ENCODE data around the gene PLIN4. TPM values are rescaled to one million over a fixed set of nuclear protein-coding genes. Genes with fewer than 3 reads are reported as not detected.
A peak's percentile ranks its signal among the peaks of the same experiment; 100 is the strongest.

PLIN4 gene
- total and polyA plus RNA-seq, 9 of the 15 experiments (the other 6 are each of a cell fraction or from before 2014, with no cell fraction given), result 0.04 to 0.16 (median 0.07) TPM; not detected in 3

DNA sequence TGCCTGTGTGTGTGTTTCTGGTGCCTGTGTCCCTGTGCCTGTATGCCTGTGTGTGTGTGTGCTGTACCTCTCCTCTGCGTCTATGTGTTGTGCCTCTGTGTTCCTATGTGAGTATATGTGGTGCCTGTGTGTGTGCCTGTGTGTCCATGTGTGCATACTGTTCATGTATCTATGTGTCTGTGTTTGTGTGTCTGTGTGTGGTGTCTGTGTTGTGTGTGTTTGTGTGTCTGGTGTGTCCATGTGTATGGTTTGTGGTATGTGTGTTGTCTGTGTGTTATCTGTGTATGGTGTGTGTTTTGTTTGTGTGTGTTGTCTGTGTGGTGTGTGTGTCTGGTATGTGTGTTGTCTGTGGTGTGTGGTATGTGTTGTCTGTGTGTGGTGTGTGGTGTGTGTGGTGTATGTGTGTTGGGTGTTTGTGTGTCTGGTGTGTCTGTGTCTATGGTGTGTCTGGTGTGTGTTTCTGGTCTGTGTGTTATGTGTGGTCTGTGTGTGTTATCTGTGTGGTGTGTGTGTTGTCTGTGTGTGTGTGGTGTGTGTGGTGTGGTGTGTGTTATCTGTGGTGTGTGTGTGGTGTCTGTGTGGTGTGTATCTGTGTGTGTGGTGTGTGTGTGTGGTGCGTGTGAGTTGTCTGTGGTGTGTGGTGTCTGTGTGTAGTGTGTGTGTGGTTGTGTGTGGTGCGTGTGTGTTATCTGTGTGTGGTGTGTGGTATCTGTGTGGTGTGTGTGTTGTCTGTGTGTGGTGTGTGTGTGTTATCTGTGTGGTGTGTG is 25.8 kb downstream of the PLIN4 start (continued):
- TF ChIP-seq, protein P1, sequence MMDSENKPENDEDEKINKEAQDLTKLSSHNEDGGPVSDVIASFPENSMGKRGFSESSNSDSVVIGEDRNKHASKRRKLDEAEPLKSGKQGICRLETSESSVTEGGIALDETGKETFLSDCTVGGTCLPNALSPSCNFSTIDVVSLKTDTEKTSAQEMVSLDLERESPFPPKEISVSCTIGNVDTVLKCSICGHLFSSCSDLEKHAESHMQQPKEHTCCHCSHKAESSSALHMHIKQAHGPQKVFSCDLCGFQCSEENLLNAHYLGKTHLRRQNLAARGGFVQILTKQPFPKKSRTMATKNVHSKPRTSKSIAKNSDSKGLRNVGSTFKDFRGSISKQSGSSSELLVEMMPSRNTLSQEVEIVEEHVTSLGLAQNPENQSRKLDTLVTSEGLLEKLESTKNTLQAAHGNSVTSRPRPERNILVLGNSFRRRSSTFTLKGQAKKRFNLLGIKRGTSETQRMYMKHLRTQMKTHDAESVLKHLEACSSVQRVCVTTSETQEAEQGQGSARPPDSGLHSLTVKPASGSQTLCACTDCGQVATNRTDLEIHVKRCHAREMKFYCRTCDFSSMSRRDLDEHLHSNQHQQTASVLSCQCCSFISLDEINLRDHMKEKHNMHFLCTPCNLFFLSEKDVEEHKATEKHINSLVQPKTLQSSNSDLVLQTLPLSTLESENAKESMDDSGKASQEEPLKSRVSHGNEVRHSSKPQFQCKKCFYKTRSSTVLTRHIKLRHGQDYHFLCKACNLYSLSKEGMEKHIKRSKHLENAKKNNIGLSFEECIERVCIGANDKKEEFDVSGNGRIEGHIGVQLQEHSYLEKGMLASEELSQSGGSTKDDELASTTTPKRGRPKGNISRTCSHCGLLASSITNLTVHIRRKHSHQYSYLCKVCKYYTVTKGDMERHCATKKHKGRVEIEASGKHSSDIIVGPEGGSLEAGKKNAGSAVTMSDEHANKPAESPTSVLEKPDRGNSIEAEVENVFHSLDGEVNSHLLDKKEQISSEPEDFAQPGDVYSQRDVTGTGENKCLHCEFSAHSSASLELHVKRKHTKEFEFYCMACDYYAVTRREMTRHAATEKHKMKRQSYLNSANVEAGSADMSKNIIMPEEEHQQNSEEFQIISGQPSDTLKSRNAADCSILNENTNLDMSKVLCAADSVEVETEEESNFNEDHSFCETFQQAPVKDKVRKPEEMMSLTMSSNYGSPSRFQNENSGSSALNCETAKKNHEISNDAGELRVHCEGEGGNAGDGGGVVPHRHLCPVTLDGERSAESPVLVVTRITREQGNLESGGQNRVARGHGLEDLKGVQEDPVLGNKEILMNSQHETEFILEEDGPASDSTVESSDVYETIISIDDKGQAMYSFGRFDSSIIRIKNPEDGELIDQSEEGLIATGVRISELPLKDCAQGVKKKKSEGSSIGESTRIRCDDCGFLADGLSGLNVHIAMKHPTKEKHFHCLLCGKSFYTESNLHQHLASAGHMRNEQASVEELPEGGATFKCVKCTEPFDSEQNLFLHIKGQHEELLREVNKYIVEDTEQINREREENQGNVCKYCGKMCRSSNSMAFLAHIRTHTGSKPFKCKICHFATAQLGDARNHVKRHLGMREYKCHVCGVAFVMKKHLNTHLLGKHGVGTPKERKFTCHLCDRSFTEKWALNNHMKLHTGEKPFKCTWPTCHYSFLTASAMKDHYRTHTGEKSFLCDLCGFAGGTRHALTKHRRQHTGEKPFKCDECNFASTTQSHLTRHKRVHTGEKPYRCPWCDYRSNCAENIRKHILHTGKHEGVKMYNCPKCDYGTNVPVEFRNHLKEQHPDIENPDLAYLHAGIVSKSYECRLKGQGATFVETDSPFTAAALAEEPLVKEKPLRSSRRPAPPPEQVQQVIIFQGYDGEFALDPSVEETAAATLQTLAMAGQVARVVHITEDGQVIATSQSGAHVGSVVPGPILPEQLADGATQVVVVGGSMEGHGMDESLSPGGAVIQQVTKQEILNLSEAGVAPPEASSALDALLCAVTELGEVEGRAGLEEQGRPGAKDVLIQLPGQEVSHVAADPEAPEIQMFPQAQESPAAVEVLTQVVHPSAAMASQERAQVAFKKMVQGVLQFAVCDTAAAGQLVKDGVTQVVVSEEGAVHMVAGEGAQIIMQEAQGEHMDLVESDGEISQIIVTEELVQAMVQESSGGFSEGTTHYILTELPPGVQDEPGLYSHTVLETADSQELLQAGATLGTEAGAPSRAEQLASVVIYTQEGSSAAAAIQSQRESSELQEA (IDR thresholded peaks at IDR 0.05; ENCODE audit: low read depth), result no peak
- TF ChIP-seq, protein P2, sequence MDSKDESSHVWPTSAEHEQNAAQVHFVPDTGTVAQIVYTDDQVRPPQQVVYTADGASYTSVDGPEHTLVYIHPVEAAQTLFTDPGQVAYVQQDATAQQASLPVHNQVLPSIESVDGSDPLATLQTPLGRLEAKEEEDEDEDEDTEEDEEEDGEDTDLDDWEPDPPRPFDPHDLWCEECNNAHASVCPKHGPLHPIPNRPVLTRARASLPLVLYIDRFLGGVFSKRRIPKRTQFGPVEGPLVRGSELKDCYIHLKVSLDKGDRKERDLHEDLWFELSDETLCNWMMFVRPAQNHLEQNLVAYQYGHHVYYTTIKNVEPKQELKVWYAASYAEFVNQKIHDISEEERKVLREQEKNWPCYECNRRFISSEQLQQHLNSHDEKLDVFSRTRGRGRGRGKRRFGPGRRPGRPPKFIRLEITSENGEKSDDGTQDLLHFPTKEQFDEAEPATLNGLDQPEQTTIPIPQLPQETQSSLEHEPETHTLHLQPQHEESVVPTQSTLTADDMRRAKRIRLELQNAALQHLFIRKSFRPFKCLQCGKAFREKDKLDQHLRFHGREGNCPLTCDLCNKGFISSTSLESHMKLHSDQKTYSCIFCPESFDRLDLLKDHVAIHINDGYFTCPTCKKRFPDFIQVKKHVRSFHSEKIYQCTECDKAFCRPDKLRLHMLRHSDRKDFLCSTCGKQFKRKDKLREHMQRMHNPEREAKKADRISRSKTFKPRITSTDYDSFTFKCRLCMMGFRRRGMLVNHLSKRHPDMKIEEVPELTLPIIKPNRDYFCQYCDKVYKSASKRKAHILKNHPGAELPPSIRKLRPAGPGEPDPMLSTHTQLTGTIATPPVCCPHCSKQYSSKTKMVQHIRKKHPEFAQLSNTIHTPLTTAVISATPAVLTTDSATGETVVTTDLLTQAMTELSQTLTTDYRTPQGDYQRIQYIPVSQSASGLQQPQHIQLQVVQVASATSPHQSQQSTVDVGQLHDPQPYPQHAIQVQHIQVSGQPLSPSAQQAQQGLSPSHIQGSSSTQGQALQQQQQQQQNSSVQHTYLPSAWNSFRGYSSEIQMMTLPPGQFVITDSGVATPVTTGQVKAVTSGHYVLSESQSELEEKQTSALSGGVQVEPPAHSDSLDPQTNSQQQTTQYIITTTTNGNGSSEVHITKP (IDR thresholded peaks at IDR 0.05; ENCODE audit: partially characterized antibody), result no peak
- no peak for TF ChIP-seq BHLHE40 (IDR thresholded peaks at IDR 0.05; ENCODE audit: low read length)
- TF ChIP-seq HNRNPL (IDR thresholded peaks at IDR 0.05; ENCODE audit: low read depth, low read length), result no peak
- 0 out of 2 replicates have a peak, but pooled peaks have one; percentile 43 for TF ChIP-seq ZC3H4 (CRISPR knock-in tag; IDR thresholded peaks at IDR 0.05; ENCODE audit: borderline replicate concordance)
- no peak for TF ChIP-seq EP400 (IDR thresholded peaks at IDR 0.05)
- TF ChIP-seq, protein P3, sequence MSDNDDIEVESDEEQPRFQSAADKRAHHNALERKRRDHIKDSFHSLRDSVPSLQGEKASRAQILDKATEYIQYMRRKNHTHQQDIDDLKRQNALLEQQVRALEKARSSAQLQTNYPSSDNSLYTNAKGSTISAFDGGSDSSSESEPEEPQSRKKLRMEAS (CRISPR knock-in tag; IDR thresholded peaks at IDR 0.05), result 0 out of 2 replicates have a peak, but pooled peaks have one; percentile 18
- no peak for TF ChIP-seq KAT8 (IDR thresholded peaks at IDR 0.05; ENCODE audit: low read depth)
- TF ChIP-seq, protein P4, sequence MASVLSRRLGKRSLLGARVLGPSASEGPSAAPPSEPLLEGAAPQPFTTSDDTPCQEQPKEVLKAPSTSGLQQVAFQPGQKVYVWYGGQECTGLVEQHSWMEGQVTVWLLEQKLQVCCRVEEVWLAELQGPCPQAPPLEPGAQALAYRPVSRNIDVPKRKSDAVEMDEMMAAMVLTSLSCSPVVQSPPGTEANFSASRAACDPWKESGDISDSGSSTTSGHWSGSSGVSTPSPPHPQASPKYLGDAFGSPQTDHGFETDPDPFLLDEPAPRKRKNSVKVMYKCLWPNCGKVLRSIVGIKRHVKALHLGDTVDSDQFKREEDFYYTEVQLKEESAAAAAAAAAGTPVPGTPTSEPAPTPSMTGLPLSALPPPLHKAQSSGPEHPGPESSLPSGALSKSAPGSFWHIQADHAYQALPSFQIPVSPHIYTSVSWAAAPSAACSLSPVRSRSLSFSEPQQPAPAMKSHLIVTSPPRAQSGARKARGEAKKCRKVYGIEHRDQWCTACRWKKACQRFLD (CRISPR knock-in tag; IDR thresholded peaks at IDR 0.05), result no peak
- TF ChIP-seq RBM14 (IDR thresholded peaks at IDR 0.05; ENCODE audit: borderline replicate concordance, insufficient read depth, low read depth, low read length), result no peak
- TF ChIP-seq, protein P5, sequence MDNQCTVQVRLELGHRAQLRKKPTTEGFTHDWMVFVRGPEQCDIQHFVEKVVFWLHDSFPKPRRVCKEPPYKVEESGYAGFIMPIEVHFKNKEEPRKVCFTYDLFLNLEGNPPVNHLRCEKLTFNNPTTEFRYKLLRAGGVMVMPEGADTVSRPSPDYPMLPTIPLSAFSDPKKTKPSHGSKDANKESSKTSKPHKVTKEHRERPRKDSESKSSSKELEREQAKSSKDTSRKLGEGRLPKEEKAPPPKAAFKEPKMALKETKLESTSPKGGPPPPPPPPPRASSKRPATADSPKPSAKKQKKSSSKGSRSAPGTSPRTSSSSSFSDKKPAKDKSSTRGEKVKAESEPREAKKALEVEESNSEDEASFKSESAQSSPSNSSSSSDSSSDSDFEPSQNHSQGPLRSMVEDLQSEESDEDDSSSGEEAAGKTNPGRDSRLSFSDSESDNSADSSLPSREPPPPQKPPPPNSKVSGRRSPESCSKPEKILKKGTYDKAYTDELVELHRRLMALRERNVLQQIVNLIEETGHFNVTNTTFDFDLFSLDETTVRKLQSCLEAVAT (IDR thresholded peaks at IDR 0.05), result peak; percentile 30 to 42; a peak in 3 of 4 replicates

All from K562 (cell line).